A673 (cell line): ENCODE results near the gene IFT52. TPM values are rescaled to one million over a fixed set of nuclear protein-coding genes. Genes with fewer than 3 reads are reported as not detected.

Experiments
- BruUV-seq: library from RNA; stranded (reverse); fragments of 400-500 nt; replicated peaks from 2 replicates; lab custom pipeline; 2021; lab: Mats Ljungman, UMichigan
- CTCF ChIA-PET: fragments of 300-600 bp; sonication (Branson Sonifier 250); formaldehyde crosslinking; loops from one replicate; lab custom pipeline; 2022; ENCODE audit warnings: antibody characterized with exemption; lab: Charles Lee
- POLR2A ChIA-PET: fragments of 300-600 bp; sonication (Branson Sonifier 250); formaldehyde crosslinking; loops from one replicate; lab custom pipeline; 2022; ENCODE audit warnings: antibody characterized with exemption; ENCODE audit not compliant: low non-redundant PET; lab: Charles Lee
- DNase-seq: peaks from one replicate; pipeline ENCODE4 v3.0.0-alpha.2; 2015; ENCODE audit warnings: low spot score
- H3K27ac ChIP-seq: fragments of 200-600 bp; sonication (generic); 2 replicates; pipeline ENCODE4 v1.5.1; 2016; ENCODE audit warnings: mixed run types, low read depth, mild to moderate bottlenecking, mixed read lengths, antibody characterized with exemption, low read length; ENCODE audit not compliant: poor library complexity, severe bottlenecking
- H3K27me3 ChIP-seq: fragments of 200-600 bp; sonication (generic); replicated peaks from 2 replicates; pipeline ENCODE4 v1.6.1; 2017; ENCODE audit warnings: mixed run types, low read depth, mild to moderate bottlenecking, mixed read lengths, antibody characterized with exemption, low read length; ENCODE audit not compliant: insufficient read depth, poor library complexity
- H3K36me3 ChIP-seq: fragments of 200-600 bp; sonication (generic); 2 replicates; pipeline ENCODE4 v1.6.1; 2016; ENCODE audit warnings: mixed run types, mild to moderate bottlenecking, mixed read lengths, antibody characterized with exemption, low read length; ENCODE audit not compliant: insufficient read depth, poor library complexity, severe bottlenecking
- H3K4me1 ChIP-seq: fragments of 200-600 bp; sonication (generic); 2 replicates; pipeline ENCODE4 v1.6.1; 2017; ENCODE audit warnings: mixed run types, mild to moderate bottlenecking, mixed read lengths, antibody characterized with exemption, low read length; ENCODE audit not compliant: insufficient read depth, poor library complexity, severe bottlenecking
- H3K4me3 ChIP-seq: fragments of 200-600 bp; sonication (generic); 2 replicates; pipeline ENCODE4 v1.5.1; 2016; ENCODE audit warnings: low read depth, mixed run types, mild to moderate bottlenecking, mixed read lengths, low read length; ENCODE audit not compliant: poor library complexity, severe bottlenecking
- H3K9me3 ChIP-seq: fragments of 200-600 bp; sonication (generic); 2 replicates; pipeline ENCODE4 v1.6.1; 2016; ENCODE audit warnings: mixed run types, low read depth, mild to moderate bottlenecking, mixed read lengths, antibody characterized with exemption, low read length; ENCODE audit not compliant: poor library complexity, severe bottlenecking
- CTCF ChIP-seq: fragments of 300-800, 200-600 bp; sonication (generic); conservative IDR thresholded peaks from 2 replicates; pipeline ENCODE4 v1.5.1; 2017; ENCODE audit warnings: low read depth, mild to moderate bottlenecking, antibody characterized with exemption, low read length, moderate library complexity, mixed read lengths
- EZH2 ChIP-seq: fragments of 200-600 bp; sonication (generic); IDR thresholded peaks from 2 replicates; pipeline ENCODE4 v1.6.1; 2017; ENCODE audit warnings: borderline replicate concordance, low read depth, mild to moderate bottlenecking, mixed read lengths, antibody characterized with exemption, low read length; ENCODE audit not compliant: poor library complexity, severe bottlenecking
- intact Hi-C: fragments of 100-400 bp; cut with micrococcal nuclease; formaldehyde crosslinking; loops from one replicate; pipeline ENCODE4 v1.10.0; 2022; ENCODE audit not compliant: unreplicated experiment
- total RNA-seq: library from RNA; stranded (reverse); gene quantifications from 2 replicates; pipeline ENCODE4 v1.2.3, GENCODE V29; 2021

The IFT52 gene
- total RNA-seq, 1 experiment from 2014 or later: 44.3 TPM

GRCh38 chr20:43542674-43543073 lies 48.1 kb upstream of the IFT52 start:
- TF ChIP-seq EZH2 (no peak), CTCF (no peak)
- H3K4me3 ChIP-seq: no peak overlapping the region
- ChIA-PET POLR2A (no interaction called here), CTCF (no interaction called here)
- no peaks in the 10 kb centered on the region for H3K9me3 ChIP-seq
- no peaks in the 10 kb centered on the region for H3K36me3 ChIP-seq
- DNase-seq: no peak
- BruUV-seq: no TSS peak
- H3K27ac ChIP-seq: no peak overlapping the region
- H3K4me1 ChIP-seq: no peaks in the 10 kb centered on the region
- intact Hi-C loops: no loop called here
- H3K27me3 ChIP-seq: no peaks in the 10 kb centered on the region

- no TSS peak for BruUV-seq
- H3K9me3 ChIP-seq: no peaks in the 10 kb centered on the region
- intact Hi-C loops: no loop called here
- no peaks in the 10 kb centered on the region for H3K4me1 ChIP-seq
- ChIA-PET POLR2A (no interaction called here), CTCF (no interaction called here)
- H3K27me3 ChIP-seq: no peaks in the 10 kb centered on the region
- TF ChIP-seq CTCF (no peak), EZH2 (no peak)
- no peak overlapping the region for H3K4me3 ChIP-seq
- H3K27ac ChIP-seq: no peak overlapping the region
- no peak for DNase-seq
- no peaks in the 10 kb centered on the region for H3K36me3 ChIP-seq
These were observed 47.6 kb upstream of the IFT52 start for GRCh38 chr20:43543138-43543537.

- POLR2A ChIA-PET: no interaction called here
- intact Hi-C loops: no loop called here
- no peak for DNase-seq
- Histone ChIP-seq H3K27ac (no peak overlapping the region), H3K9me3 (no peaks in the 10 kb centered on the region), H3K4me1 (no peaks in the 10 kb centered on the region), H3K36me3 (no peaks in the 10 kb centered on the region), H3K27me3 (no peaks in the 10 kb centered on the region), H3K4me3 (no peak overlapping the region)
- CTCF ChIA-PET: interaction anchor here (0.7 kb wide), 1 partner anchor 547 kb away, joined by 4 read pairs; no protein-coding TSS in a partner anchor
- no peak for TF ChIP-seq EZH2
- TF ChIP-seq CTCF: no peak
- BruUV-seq: no TSS peak
These were observed 46.2 kb upstream of the IFT52 start for GRCh38 chr20:43544501-43544900.
